Vagina (tissue), 2 donors: ENCODE data around the gene TOPBP1.

Source experiments
- POLR2A ChIP-seq, 2 donors: fragments of 450-650 bp; IDR thresholded peaks; one replicate each; pipeline ENCODE4 v1.6.1; 2017; ENCODE audit warnings: antibody characterized with exemption in 2 of 2, mild to moderate bottlenecking in 2 of 2, moderate library complexity in 2 of 2
- POLR2AphosphoS5 ChIP-seq, 2 donors: sonication (generic); formaldehyde crosslinking; IDR thresholded peaks; one replicate each; pipeline ENCODE4 v1.9.0; 2017; ENCODE audit warnings: antibody characterized with exemption in 2 of 2, mild to moderate bottlenecking in 2 of 2, low read depth in 1 of 2; ENCODE audit not compliant: insufficient read depth in 1 of 2
- TF ChIP-seq, protein P1 (sequence below), 3 experiments: fragments of 450-650 bp in 2 of 3; fragments of 200-600 bp in 1 of 3; sonication (generic) in 1 of 3; IDR thresholded peaks; one replicate each; pipeline ENCODE4 v1.5.1; 2017 to 2019; ENCODE audit warnings: antibody characterized with exemption in 3 of 3, mild to moderate bottlenecking in 2 of 3, moderate library complexity in 2 of 3

DNA sequence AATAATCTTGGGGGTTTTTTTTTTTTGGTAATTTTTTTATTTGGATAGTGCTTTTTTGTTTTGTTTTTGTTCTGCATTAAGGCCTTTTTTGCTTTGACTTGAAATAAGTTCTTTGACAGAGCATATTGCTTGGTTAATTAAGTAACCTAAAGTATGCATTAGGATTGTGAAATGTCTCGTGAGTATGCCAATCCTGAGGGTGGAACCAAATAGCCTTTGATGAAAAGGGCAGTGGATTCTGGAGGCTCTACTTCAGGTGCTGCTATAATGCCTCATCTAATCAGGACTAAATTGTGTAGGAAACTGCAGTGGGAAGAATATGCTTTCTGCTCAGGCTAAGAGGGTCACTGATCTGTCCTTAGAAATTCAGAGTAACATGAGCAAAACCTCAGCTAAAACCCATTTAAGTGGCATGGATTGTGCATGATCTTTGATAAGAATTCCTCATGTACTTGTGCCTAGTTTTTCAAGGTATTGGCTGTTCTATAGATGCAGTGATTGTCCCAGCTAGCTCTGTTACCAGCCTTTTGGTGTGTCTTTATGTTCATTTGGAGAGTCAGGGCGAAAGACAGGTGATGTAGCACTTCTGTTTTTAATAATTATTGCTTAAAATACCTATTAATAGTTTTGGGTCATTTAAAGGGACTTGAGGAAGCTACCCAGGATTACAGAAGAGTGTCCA, 72.8 kb downstream of the TOPBP1 start:
- TF ChIP-seq, protein P1, sequence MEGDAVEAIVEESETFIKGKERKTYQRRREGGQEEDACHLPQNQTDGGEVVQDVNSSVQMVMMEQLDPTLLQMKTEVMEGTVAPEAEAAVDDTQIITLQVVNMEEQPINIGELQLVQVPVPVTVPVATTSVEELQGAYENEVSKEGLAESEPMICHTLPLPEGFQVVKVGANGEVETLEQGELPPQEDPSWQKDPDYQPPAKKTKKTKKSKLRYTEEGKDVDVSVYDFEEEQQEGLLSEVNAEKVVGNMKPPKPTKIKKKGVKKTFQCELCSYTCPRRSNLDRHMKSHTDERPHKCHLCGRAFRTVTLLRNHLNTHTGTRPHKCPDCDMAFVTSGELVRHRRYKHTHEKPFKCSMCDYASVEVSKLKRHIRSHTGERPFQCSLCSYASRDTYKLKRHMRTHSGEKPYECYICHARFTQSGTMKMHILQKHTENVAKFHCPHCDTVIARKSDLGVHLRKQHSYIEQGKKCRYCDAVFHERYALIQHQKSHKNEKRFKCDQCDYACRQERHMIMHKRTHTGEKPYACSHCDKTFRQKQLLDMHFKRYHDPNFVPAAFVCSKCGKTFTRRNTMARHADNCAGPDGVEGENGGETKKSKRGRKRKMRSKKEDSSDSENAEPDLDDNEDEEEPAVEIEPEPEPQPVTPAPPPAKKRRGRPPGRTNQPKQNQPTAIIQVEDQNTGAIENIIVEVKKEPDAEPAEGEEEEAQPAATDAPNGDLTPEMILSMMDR (IDR thresholded peaks at IDR 0.05): no peak
- TF ChIP-seq POLR2AphosphoS5 (IDR thresholded peaks at IDR 0.05; ENCODE audit: insufficient read depth in 1 of 2, low read depth in 1 of 2): no peak
- no peak for TF ChIP-seq POLR2A (IDR thresholded peaks at IDR 0.05)
